Fibroblast of lung (primary cell): ENCODE data around the gene TRIM60. TPM values are rescaled to one million over a fixed set of nuclear protein-coding genes. Genes with fewer than 3 reads are reported as not detected.
"Not testable (repeated sequence)": the region's sequence is repeated elsewhere in the genome, so short reads cannot be mapped to it uniquely, and the experiment has no call there.

Experiments used
- DNase-seq, 2 donors: peaks; one replicate each; pipeline versions ENCODE4 v3.0.0 to v3.0.0-alpha.2; 2010; ENCODE audit warnings: low read depth in 2 of 2
- H2AFZ ChIP-seq: 2 replicates; pipeline ENCODE4 v1.5.1; 2012; ENCODE audit warnings: low read length, control low read depth, inconsistent platforms
- H3K27ac ChIP-seq: 2 replicates; pipeline ENCODE4 v1.5.1; 2011; ENCODE audit warnings: low read length, control low read depth; ENCODE audit not compliant: insufficient read depth
- H3K27me3 ChIP-seq: 2 replicates; pipeline ENCODE4 v1.5.1; 2011; ENCODE audit warnings: mild to moderate bottlenecking, low read length; ENCODE audit not compliant: control insufficient read depth, insufficient read depth
- H3K36me3 ChIP-seq: 2 replicates; pipeline ENCODE4 v1.5.1; 2011; ENCODE audit warnings: low read length; ENCODE audit not compliant: control insufficient read depth, insufficient read depth
- H3K4me1 ChIP-seq: 2 replicates; pipeline ENCODE4 v1.5.1; 2011; ENCODE audit warnings: low read length; ENCODE audit not compliant: control insufficient read depth, insufficient read depth; ENCODE audit errors: extremely low read depth
- H3K4me2 ChIP-seq: 2 replicates; pipeline ENCODE4 v1.5.1; 2011; ENCODE audit warnings: low read length, control low read depth; ENCODE audit not compliant: insufficient read depth; ENCODE audit errors: extremely low read depth
- H3K4me3 ChIP-seq, 4 experiments: fragments of 200-600 bp in 1 of 4; sonication (generic) in 1 of 4; replicated peaks in 1 of 4; 2 replicates each; pipeline ENCODE4 v1.5.1; 2011 to 2016; ENCODE audit warnings: low read length in 4 of 4, low read depth in 3 of 4, mild to moderate bottlenecking in 3 of 4, control low read depth in 2 of 4, inconsistent platforms in 1 of 4, mixed read lengths in 1 of 4; ENCODE audit not compliant: insufficient read depth in 1 of 4; ENCODE audit errors: control extremely low read depth in 1 of 4
- H3K79me2 ChIP-seq: 2 replicates; pipeline ENCODE4 v1.5.1; 2012; ENCODE audit warnings: mild to moderate bottlenecking, low read length, inconsistent platforms; ENCODE audit not compliant: control insufficient read depth, insufficient read depth
- H3K9ac ChIP-seq: 2 replicates; pipeline ENCODE4 v1.5.1; 2011; ENCODE audit warnings: mild to moderate bottlenecking, low read length, control low read depth; ENCODE audit not compliant: insufficient read depth
- H3K9me3 ChIP-seq: 2 replicates; pipeline ENCODE4 v1.5.1; 2012; ENCODE audit warnings: low read depth, low read length; ENCODE audit not compliant: control insufficient read depth, insufficient read depth
- H4K20me1 ChIP-seq: 2 replicates; pipeline ENCODE4 v1.5.1; 2011; ENCODE audit warnings: low read length; ENCODE audit not compliant: control insufficient read depth, insufficient read depth; ENCODE audit errors: extremely low read depth
- CTCF ChIP-seq, 2 donors: IDR thresholded peaks in 1 of 2; conservative IDR thresholded peaks in 1 of 2; 1 replicate in 1 of 2; 2 replicates in 1 of 2; pipeline ENCODE4 v1.5.1; 2011 to 2012; ENCODE audit warnings: low read length in 2 of 2, control low read depth in 1 of 2, inconsistent platforms in 1 of 2, low read depth in 1 of 2, mild to moderate bottlenecking in 1 of 2
- EZH2 ChIP-seq: IDR thresholded peaks from 2 replicates; pipeline ENCODE4 v1.5.1; 2012; ENCODE audit warnings: low read length, control low read depth, mild to moderate bottlenecking; ENCODE audit errors: missing control alignments
- polyA plus RNA-seq, 2 donors: library from polyadenylated mRNA; depleted of rRNA in 1 of 2; stranded (reverse) in 1 of 2; unstranded in 1 of 2; fragments of >200 nt; gene quantifications; 2 replicates each; pipeline ENCODE4 v1.2.1, GENCODE V29; 2011 to 2012; ENCODE audit warnings: missing spikeins in 1 of 2
- total RNA-seq: library from RNA; depleted of rRNA; stranded (reverse); fragments of >200 nt; gene quantifications from 2 replicates; pipeline ENCODE4 v1.2.1, GENCODE V29; 2014

TRIM60 gene
- total and polyA plus RNA-seq, 2 donors (not counting 1 experiment from before 2014, with no cell fraction given), result not detected

- no peaks in the 10 kb centered on the region for H3K36me3 ChIP-seq
- no peaks in the 10 kb centered on the region for H3K79me2 ChIP-seq
- H3K27ac ChIP-seq, result no peak overlapping the region
- no peaks in the 10 kb centered on the region for H4K20me1 ChIP-seq
- H2AFZ ChIP-seq, result no peak overlapping the region
- no peak overlapping the region for H3K4me3 ChIP-seq
- peak in 1 of 2 donors; percentile 4 for DNase-seq
- H3K9ac ChIP-seq, result no peak overlapping the region
- H3K27me3 ChIP-seq, result no peaks in the 10 kb centered on the region
- no peaks in the 10 kb centered on the region for H3K9me3 ChIP-seq
- TF ChIP-seq CTCF (conservative IDR thresholded peaks at IDR 0.05 in 1 of 2, IDR thresholded peaks at IDR 0.05 in 1 of 2; ENCODE audit: low read depth in 1 of 2, low read length in 2 of 2) (no peak), EZH2 (no peak)
- no peak overlapping the region for H3K4me2 ChIP-seq
- H3K4me1 ChIP-seq, result no peaks in the 10 kb centered on the region
Observed at GRCh38 chr4:164997324-164997723, 34.5 kb upstream of the TRIM60 start.

GRCh38 chr4:164997941-164998340 lies 33.9 kb upstream of the TRIM60 start:
- Histone ChIP-seq H3K27ac (no peak overlapping the region), H3K4me2 (no peak overlapping the region), H3K27me3 (no peaks in the 10 kb centered on the region), H2AFZ (no peak overlapping the region), H3K36me3 (no peaks in the 10 kb centered on the region), H3K9ac (no peak overlapping the region), H4K20me1 (no peaks in the 10 kb centered on the region), H3K4me3 (no peak overlapping the region), H3K4me1 (no peaks in the 10 kb centered on the region), H3K9me3 (no peaks in the 10 kb centered on the region), H3K79me2 (no peaks in the 10 kb centered on the region)
- DNase-seq, result no peak
- TF ChIP-seq EZH2, result no peak
- no peak for TF ChIP-seq CTCF (conservative IDR thresholded peaks at IDR 0.05 in 1 of 2, IDR thresholded peaks at IDR 0.05 in 1 of 2; ENCODE audit: low read depth in 1 of 2, low read length in 2 of 2)

GRCh38 chr4:164998526-164999080 lies 33.2 kb upstream of the TRIM60 start:
- H3K27me3 ChIP-seq, H3K27ac ChIP-seq, H3K4me3 ChIP-seq, H3K9me3 ChIP-seq, H2AFZ ChIP-seq, H4K20me1 ChIP-seq, DNase-seq, H3K79me2 ChIP-seq, H3K4me2 ChIP-seq, H3K4me1 ChIP-seq, H3K36me3 ChIP-seq, H3K9ac ChIP-seq: not testable (repeated sequence)

GRCh38 chr4:165001957-165002356 lies 29.8 kb upstream of the TRIM60 start:
- H3K9me3 ChIP-seq, H3K27ac ChIP-seq, H2AFZ ChIP-seq, H3K27me3 ChIP-seq, H3K9ac ChIP-seq, H3K79me2 ChIP-seq, H3K4me3 ChIP-seq, H3K36me3 ChIP-seq, DNase-seq, H4K20me1 ChIP-seq, H3K4me2 ChIP-seq, H3K4me1 ChIP-seq: not testable (repeated sequence)
